ENCODE data around the gene ICOSLG.
"Not testable (repeated sequence)": the region's sequence is repeated elsewhere in the genome, so short reads cannot be mapped to it uniquely, and the experiment has no call there.

Gene ICOSLG

GRCh38 chr21:44240842-44241241, at the start of gene ICOSLG:
Gene ICOSLG (minus strand): TSS chr21:44240943. CDS start chr21:44240817, 126 bp downstream.
- not testable (repeated sequence) for DNase-seq

- no peak for DNase-seq
These were observed 48.8 kb upstream of the ICOSLG start for GRCh38 chr21:44289381-44290010.

GRCh38 chr21:44288251-44289110, 47.7 kb upstream of the ICOSLG start:
- DNase-seq: no peak

- DNase-seq: no peak
These were observed 46.2 kb upstream of the ICOSLG start for GRCh38 chr21:44286716-44287632.

GRCh38 chr21:44286086-44286715, 45.5 kb upstream of the ICOSLG start:
- DNase-seq: no peak

- DNase-seq: no peak
These were observed 44.6 kb upstream of the ICOSLG start, which contains the start of gene AIRE for GRCh38 chr21:44285138-44285992. Gene AIRE (plus strand): TSS chr21:44285876. CDS start chr21:44286007, 131 bp downstream.

- DNase-seq: no peak
These were observed 43.2 kb upstream of the ICOSLG start for GRCh38 chr21:44283948-44284347.

- not testable (repeated sequence) for DNase-seq
These were observed 42.6 kb upstream of the ICOSLG start for GRCh38 chr21:44283211-44283785.

GRCh38 chr21:44282370-44282769, 41.6 kb upstream of the ICOSLG start:
- DNase-seq: no peak

GRCh38 chr21:44281801-44282200, 41.1 kb upstream of the ICOSLG start:
- no peak for DNase-seq

GRCh38 chr21:44279354-44280260, 38.9 kb upstream of the ICOSLG start:
- no peak for DNase-seq

- DNase-seq: no peak
These were observed 34.3 kb upstream of the ICOSLG start for GRCh38 chr21:44275041-44275440.

- DNase-seq: no peak
These were observed 32.3 kb upstream of the ICOSLG start for GRCh38 chr21:44273046-44273445.

- no peak for DNase-seq
These were observed 31.6 kb upstream of the ICOSLG start for GRCh38 chr21:44272284-44272858.

GRCh38 chr21:44271558-44272283, 31.0 kb upstream of the ICOSLG start:
- no peak for DNase-seq

GRCh38 chr21:44269090-44269489, 28.3 kb upstream of the ICOSLG start:
- DNase-seq: no peak

- no peak for DNase-seq
These were observed 27.0 kb upstream of the ICOSLG start for GRCh38 chr21:44267655-44268142.

GRCh38 chr21:44265734-44266270, 25.1 kb upstream of the ICOSLG start:
- DNase-seq: no peak
